GM12892 (cell line): ENCODE data around the gene TMEM33.

Source experiments
- DNase-seq: peaks from one replicate; pipeline ENCODE4 v3.0.0; 2011; ENCODE audit not compliant: insufficient read length
- FAIRE-seq: peaks from 2 replicates; lab custom pipeline; 2011; peaks lifted over from hg19 to GRCh38; lab: Jason Lieb, UNC
- POLR2A ChIP-seq: IDR thresholded peaks from 2 replicates; pipeline ENCODE4 v1.6.1; 2011; ENCODE audit warnings: low read depth, low read length, control low read depth
- POLR2AphosphoS5 ChIP-seq: IDR thresholded peaks from 2 replicates; pipeline ENCODE4 v1.6.1; 2011; ENCODE audit warnings: low read depth, low read length, control low read depth
- TAF1 ChIP-seq: IDR thresholded peaks from 2 replicates; pipeline ENCODE4 v1.6.1; 2011; ENCODE audit warnings: low read depth, mild to moderate bottlenecking, control low read depth, low read length, borderline replicate concordance

TMEM33 gene

DNA sequence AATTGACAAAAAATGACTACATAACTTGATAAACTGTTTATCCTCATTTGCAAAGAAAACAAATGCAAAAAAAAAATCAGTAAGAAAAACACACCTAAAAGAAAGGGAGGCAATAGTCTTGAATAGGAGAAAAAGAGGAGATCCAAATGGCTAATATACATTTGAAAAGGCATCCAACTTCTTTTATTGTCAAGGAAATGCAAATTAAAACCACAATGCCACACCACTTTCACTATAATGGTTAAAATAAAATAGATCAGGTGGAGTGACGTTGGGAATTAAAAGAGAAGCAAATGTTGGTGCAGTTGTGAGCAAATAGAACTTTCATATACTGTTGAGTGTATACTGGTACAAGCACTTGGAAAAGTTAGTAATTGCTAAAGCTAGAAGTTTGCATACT is 49.9 kb downstream of the TMEM33 start:
- DNase-seq (no peak), FAIRE-seq (no peak)
- TF ChIP-seq TAF1 (no peak), POLR2A (no peak), POLR2AphosphoS5 (no peak)

DNA sequence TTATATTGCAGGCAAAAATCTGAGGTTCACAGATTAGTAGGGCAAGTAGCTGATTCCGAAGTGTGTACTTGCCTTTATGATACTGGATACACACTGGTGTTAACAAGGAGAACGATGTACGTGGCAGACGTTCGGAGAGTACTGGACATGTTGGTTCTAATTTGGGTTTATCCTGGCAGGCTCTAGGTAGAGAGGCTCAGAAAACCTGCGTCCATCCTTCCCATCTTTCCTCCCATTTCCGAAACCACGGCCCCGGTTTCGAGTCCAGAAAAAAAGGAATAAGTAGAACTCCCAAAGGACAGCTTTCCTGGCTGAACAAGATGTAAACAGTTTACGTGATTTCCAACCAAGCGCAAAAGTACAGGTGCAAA is 54.8 kb downstream of the TMEM33 start:
- TF ChIP-seq POLR2A (no peak), TAF1 (no peak), POLR2AphosphoS5 (no peak)
- DNase-seq: no peak
- no peak for FAIRE-seq

DNA sequence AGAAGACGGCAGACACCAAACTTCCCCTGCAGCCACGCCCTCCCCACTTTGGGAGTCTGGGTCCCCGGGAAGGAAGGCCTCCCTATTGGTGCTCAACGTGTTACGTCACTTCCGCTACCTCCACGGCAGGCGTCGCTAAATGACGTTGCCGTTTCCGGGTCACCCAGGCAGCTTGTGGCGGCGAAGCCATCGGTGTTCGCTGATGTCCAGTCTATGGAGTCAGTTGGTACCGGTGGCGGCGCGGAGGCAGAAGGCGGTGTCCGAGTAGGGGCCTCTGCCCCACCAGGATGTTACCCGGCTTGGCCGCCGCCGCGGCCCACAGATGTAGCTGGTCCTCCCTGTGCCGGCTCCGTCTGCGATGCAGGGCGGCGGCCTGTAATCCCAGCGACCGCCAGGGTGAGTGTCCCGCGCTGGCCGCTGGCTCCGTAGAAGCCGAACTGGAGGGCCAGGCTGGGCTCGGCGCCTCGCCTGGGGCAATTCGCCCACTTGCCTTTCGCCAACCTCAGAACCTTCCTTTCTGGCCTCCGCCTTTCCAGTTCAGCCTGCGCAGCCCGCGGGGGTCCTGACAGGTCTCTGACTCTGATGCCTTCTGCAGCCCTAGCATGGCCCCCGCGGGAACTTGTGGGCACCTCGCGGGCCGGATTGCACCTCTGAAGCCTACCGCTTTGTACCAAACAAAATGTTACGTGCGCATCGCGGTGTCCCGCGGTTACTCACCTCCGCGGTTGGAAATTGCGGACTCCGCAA is 55.3 kb downstream of the TMEM33 start, which contains the start of gene SLC30A9:
Gene SLC30A9 (plus strand): TSS at position 166 of the 747 bp plus-strand sequence. CDS start 122 bp downstream, at position 288.
- FAIRE-seq (peak; percentile 100), DNase-seq (peak; percentile 88)
- TF ChIP-seq POLR2A (peak; percentile 95), TAF1 (peak; percentile 64), POLR2AphosphoS5 (peak; percentile 95)

DNA sequence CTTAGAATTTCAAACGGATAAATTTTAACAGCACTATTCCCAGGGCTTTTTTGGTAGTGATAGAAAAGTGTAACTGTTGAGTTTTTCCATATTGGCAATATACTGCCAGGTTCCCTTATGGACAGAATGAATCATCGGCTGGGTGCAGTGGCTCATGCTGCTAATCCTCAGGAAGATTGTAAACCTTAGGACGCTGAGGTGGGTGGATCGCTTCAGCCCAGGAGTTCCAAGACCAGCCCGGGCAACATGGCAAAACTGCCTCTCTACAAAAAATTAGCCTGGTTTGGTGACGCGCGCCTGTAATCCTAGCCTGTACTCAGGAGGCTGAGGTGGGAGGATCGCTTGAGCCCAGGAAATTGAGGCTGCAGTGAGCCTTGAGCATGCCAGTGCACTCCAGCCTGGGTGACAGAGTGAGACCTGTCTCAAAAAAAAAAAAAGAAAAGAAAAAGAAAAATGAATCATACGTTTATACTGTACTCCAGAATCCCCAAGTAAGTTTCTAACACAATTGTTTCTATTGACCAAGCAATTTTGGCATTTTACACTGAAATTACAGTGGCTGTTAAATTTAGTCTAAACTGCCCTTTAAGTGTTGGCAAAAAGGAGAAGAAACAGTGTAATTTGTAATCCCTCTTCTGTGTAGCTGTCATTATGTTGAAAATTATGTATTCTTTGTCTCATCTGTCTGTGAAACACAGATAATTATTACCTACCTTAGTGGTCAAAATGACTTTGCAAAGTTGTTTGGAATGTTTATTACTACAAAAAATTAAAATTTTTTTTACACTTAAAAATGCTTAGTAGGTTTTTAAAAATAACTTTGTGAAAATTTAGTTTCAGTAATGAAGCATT is 56.9 kb downstream of the TMEM33 start:
- DNase-seq (no peak), FAIRE-seq (no peak)
- TF ChIP-seq TAF1 (no peak), POLR2AphosphoS5 (no peak), POLR2A (no peak)

DNA sequence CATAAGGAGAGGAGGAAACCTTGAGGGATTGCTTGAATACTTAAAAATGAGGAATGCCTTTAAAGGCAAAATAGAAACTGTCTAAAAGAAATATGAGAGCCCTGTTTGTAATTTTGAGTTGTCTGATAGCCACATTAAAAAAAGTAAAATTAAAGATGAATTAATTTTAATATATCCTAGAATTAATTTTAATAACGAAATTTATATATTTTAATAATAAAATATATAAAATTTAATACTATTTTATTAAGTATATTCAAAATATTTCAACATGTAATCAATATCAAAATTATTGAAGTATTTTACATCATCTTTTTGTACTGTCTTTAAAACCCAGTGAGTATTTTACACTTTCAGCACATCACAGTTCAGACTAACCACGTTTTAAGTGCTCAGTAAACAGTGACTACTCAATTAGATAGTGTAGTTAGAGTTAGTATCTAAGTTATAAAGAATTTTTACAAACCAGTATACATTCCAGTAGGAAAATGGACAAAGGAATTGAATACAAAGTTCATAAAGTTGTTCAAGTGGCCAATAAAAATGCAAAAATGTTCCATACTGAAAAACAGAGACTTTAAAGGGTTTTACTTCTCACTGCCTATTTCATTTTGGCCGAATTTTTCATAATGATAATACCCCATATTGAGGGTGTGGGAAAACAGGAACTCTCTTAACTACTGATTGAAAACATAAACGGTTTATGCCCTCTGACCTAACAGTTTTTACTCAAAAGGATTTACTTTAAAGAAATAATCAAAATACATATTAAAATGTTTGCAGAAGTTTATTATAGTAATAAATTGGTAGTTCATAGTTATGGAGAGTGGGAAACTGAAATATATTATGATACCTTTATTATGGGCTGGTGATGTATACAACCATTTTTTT is 58.0 kb downstream of the TMEM33 start:
- DNase-seq (no peak), FAIRE-seq (no peak)
- TF ChIP-seq TAF1: no peak
- TF ChIP-seq POLR2A: no peak
- TF ChIP-seq POLR2AphosphoS5: no peak

DNA sequence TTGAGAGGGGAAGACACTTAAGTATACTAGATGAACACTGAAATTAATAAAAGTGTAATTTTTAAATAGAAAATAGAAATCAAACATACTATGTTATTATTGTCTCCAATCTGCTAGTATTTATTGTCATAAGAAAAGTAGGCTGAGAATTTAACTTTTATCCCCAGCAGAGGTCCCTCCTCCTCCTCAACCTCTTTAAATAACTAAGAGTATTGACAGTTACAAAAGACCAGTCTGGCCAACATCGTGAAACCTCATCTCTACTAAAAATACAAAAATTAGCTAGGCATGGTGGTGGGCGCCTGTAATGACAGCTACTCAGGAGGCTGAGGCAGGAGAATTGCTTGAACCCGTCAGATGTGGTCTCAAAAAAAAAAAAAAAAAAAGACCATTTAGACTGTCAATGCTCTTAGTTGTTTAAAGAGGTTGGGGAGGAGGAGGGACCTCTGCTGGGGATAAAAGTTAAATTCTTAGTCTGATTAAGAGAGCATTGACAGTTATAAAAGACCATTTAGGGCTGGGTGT is 59.3 kb downstream of the TMEM33 start:
- no peak for DNase-seq
- no peak for TF ChIP-seq POLR2A
- TF ChIP-seq TAF1: no peak
- no peak for TF ChIP-seq POLR2AphosphoS5
- FAIRE-seq: no peak

DNA sequence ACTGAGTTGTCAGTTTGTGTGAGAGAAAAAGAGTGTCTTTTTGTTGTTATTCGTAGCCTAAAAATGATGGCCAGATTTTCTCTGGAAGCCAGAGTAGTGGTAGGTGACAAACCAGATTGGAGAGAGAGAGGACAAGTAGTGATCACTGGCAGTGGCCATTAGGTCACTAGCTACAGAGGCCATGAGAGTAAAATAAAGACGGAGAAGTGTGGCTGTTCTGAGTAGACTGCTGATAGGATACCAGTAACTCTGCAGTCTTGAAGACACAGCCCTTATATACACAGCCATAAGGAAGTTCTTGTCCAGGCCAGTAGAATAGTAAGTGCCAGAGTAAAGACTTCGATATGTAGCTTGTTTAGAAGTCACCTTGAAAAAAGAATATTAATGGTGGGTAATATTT is 62.8 kb downstream of the TMEM33 start:
- no peak for FAIRE-seq
- TF ChIP-seq TAF1 (no peak), POLR2AphosphoS5 (no peak), POLR2A (no peak)
- no peak for DNase-seq

DNA sequence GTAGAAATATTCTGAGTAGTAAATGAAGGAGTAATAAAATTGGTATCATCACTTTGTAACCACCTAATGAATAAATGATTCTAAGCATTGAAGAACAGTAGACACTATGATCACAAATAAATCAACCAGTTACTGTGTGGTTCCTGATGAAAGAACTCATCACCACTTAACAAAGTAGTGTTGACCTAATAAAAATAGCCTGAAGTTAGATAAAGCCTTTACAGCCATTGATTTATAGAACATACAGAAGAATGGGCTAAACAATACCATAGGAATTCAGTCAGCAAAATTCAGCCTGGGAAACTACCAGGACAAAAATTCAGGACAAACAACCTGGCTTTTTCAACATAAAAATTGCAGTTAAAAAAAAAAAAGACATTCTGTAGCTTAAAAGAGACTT is 64.1 kb downstream of the TMEM33 start:
- no peak for DNase-seq
- no peak for FAIRE-seq
- TF ChIP-seq POLR2A (no peak), TAF1 (no peak), POLR2AphosphoS5 (no peak)

DNA sequence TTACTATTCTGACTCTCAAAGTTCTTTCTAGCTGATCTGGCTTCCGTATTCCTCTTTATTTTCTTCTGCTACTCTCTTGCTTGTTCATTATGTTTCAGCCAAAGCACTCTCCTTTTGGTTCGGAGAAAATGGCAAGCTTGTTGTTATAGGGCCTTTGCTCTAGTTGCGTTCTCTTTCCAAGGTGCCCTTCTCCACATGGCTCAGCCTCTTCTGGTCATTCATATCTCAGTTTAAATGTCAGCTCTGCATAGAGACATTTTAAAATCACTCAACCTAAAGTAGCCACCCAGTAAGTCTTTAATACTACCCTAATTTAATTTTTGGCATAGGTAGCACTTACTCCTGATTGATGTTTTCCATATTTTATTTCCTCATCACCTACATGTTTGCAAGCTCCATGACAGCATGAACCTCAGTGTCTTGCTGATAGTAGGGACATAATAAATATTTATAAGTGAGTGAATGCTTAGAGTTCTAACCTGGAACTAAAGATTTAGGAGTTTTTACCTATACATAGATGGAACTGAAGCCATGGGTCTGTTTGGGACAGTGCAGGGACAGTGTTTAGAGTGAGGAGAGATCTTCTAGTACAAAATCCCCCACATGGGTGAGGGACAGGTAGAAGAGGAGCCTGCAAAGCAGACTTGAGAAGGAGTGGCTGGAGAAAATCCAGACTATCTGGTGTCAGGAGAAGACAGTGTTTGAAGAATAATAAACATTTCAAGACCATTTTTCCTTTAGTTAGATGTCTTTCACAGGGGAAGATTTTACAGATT is 73.0 kb downstream of the TMEM33 start:
- TF ChIP-seq POLR2A (no peak), TAF1 (no peak), POLR2AphosphoS5 (no peak)
- no peak for FAIRE-seq

More for the DNA sequence above, 73.0 kb downstream of the TMEM33 start:
- DNase-seq: no peak
